KOPT-K1 (cell line): ENCODE data around the gene MTREX.

ENCODE experiments used
- H3K27ac ChIP-seq: fragments of 200-600 bp; sonication (generic); 2 replicates; pipeline ENCODE4 v1.5.1; 2016; ENCODE audit warnings: antibody characterized with exemption, mild to moderate bottlenecking, low read depth, low read length; ENCODE audit not compliant: poor library complexity, severe bottlenecking
- H3K36me3 ChIP-seq: fragments of 200-600 bp; sonication (generic); 2 replicates; pipeline ENCODE4 v1.5.1; 2017; ENCODE audit warnings: antibody characterized with exemption, mild to moderate bottlenecking, low read length, moderate library complexity; ENCODE audit not compliant: insufficient read depth
- H3K9me3 ChIP-seq: fragments of 200-600 bp; sonication (generic); 2 replicates; pipeline ENCODE4 v1.5.1; 2017; ENCODE audit warnings: antibody characterized with exemption, low read length, mild to moderate bottlenecking; ENCODE audit not compliant: insufficient read depth, poor library complexity, severe bottlenecking

The MTREX gene

GRCh38 chr5:55384072-55384471 lies 76.3 kb downstream of the MTREX start:
- H3K36me3 ChIP-seq: peaks cover 93% of the 10 kb centered on the region
- H3K27ac ChIP-seq: no peak overlapping the region
- H3K9me3 ChIP-seq: peaks cover 16% of the 10 kb centered on the region

GRCh38 chr5:55385227-55385626 lies 77.4 kb downstream of the MTREX start:
- peaks cover 16% of the 10 kb centered on the region for H3K9me3 ChIP-seq
- H3K27ac ChIP-seq: no peak overlapping the region
- H3K36me3 ChIP-seq: peaks cover 93% of the 10 kb centered on the region

GRCh38 chr5:55385846-55386245 lies 78.1 kb downstream of the MTREX start:
- Histone ChIP-seq H3K9me3 (peaks cover 16% of the 10 kb centered on the region), H3K27ac (no peak overlapping the region), H3K36me3 (peaks cover 93% of the 10 kb centered on the region)

- H3K27ac ChIP-seq: no peak overlapping the region
- peaks cover 19% of the 10 kb centered on the region for H3K9me3 ChIP-seq
- peaks cover 93% of the 10 kb centered on the region for H3K36me3 ChIP-seq
Measured at GRCh38 chr5:55386356-55386755, 78.6 kb downstream of the MTREX start.

- Histone ChIP-seq H3K36me3 (peaks cover 95% of the 10 kb centered on the region), H3K9me3 (peaks cover 30% of the 10 kb centered on the region), H3K27ac (no peak overlapping the region)
Measured at GRCh38 chr5:55387865-55388264, 80.1 kb downstream of the MTREX start.

- H3K36me3 ChIP-seq: peaks cover 87% of the 10 kb centered on the region
- no peak overlapping the region for H3K27ac ChIP-seq
- peaks cover 22% of the 10 kb centered on the region for H3K9me3 ChIP-seq
Measured at GRCh38 chr5:55391707-55392106, 83.9 kb downstream of the MTREX start.

GRCh38 chr5:55392669-55393068 lies 84.9 kb downstream of the MTREX start:
- peaks cover 91% of the 10 kb centered on the region for H3K36me3 ChIP-seq
- H3K9me3 ChIP-seq: peaks cover 22% of the 10 kb centered on the region
- H3K27ac ChIP-seq: no peak overlapping the region

- Histone ChIP-seq H3K9me3 (peaks cover 22% of the 10 kb centered on the region), H3K36me3 (peaks cover 91% of the 10 kb centered on the region), H3K27ac (no peak overlapping the region)
Measured at GRCh38 chr5:55393501-55394175, 85.8 kb downstream of the MTREX start.

- Histone ChIP-seq H3K27ac (no peak overlapping the region), H3K9me3 (no peaks in the 10 kb centered on the region), H3K36me3 (peaks cover 96% of the 10 kb centered on the region)
Measured at GRCh38 chr5:55402199-55402598, 94.4 kb downstream of the MTREX start.

GRCh38 chr5:55406292-55406691 lies 98.5 kb downstream of the MTREX start:
- H3K36me3 ChIP-seq: peaks cover 87% of the 10 kb centered on the region
- no peak overlapping the region for H3K27ac ChIP-seq
- H3K9me3 ChIP-seq: no peaks in the 10 kb centered on the region

GRCh38 chr5:55407059-55407684 lies 99.4 kb downstream of the MTREX start:
- no peaks in the 10 kb centered on the region for H3K9me3 ChIP-seq
- H3K36me3 ChIP-seq: peaks cover 83% of the 10 kb centered on the region
- H3K27ac ChIP-seq: no peak overlapping the region

GRCh38 chr5:55407984-55408383 lies 100.2 kb downstream of the MTREX start:
- Histone ChIP-seq H3K36me3 (peaks cover 83% of the 10 kb centered on the region), H3K9me3 (no peaks in the 10 kb centered on the region), H3K27ac (no peak overlapping the region)

GRCh38 chr5:55409775-55410174 lies 102.0 kb downstream of the MTREX start:
- H3K36me3 ChIP-seq: peaks cover 82% of the 10 kb centered on the region
- H3K9me3 ChIP-seq: no peaks in the 10 kb centered on the region
- H3K27ac ChIP-seq: no peak overlapping the region

- Histone ChIP-seq H3K36me3 (peaks cover 82% of the 10 kb centered on the region), H3K9me3 (no peaks in the 10 kb centered on the region), H3K27ac (no peak overlapping the region)
Measured at GRCh38 chr5:55410845-55411244, 103.1 kb downstream of the MTREX start.

GRCh38 chr5:55411876-55412275 lies 104.1 kb downstream of the MTREX start:
- H3K36me3 ChIP-seq: peaks cover 82% of the 10 kb centered on the region
- H3K27ac ChIP-seq: no peak overlapping the region

GRCh38 chr5:55413644-55414043 lies 105.9 kb downstream of the MTREX start:
- H3K36me3 ChIP-seq: peaks cover 79% of the 10 kb centered on the region
- H3K9me3 ChIP-seq: no peaks in the 10 kb centered on the region
- no peak overlapping the region for H3K27ac ChIP-seq

More at GRCh38 chr5:55411876-55412275, 104.1 kb downstream of the MTREX start:
- no peaks in the 10 kb centered on the region for H3K9me3 ChIP-seq
